NCI-H460 (cell line): ENCODE data around the gene UGGT2. TPM values are rescaled to one million over a fixed set of nuclear protein-coding genes. Genes with fewer than 3 reads are reported as not detected.
"Not testable (repeated sequence)": the region's sequence is repeated elsewhere in the genome, so short reads cannot be mapped to it uniquely, and the experiment has no call there.

Experiments
- DNase-seq: peaks from one replicate; pipeline ENCODE4 v3.0.0-alpha.2; 2016; ENCODE audit warnings: low read depth; ENCODE audit errors: extremely low read depth
- polyA plus RNA-seq: library from polyadenylated mRNA; depleted of rRNA; stranded (reverse); fragments of >200 nt; gene quantifications from 2 replicates; pipeline ENCODE4 v1.2.3, GENCODE V29; 2014; cell fraction: nucleus; rRNA removed
- total RNA-seq: library from RNA; depleted of rRNA; stranded (reverse); fragments of >200 nt; shearing (Covaris generic); gene quantifications from 2 replicates; pipeline ENCODE4 v1.2.3, GENCODE V29; 2014; rRNA removed

The UGGT2 gene
- total RNA-seq: 42.0 and 44.4 TPM in 2 replicates
- 42.8 and 65.7 TPM in 2 replicates for polyA plus RNA-seq

GRCh38 chr13:96053003-96053703, at the start of gene UGGT2:
Gene UGGT2, minus strand, starts transcription at chr13:96053401. Its CDS starts 89 bp downstream, at chr13:96053312.
- DNase-seq: peak; percentile 88

GRCh38 chr13:96100457-96101220, 47.4 kb upstream of the UGGT2 start:
- no peak for DNase-seq

GRCh38 chr13:96093296-96094006, 40.2 kb upstream of the UGGT2 start:
- no peak for DNase-seq

GRCh38 chr13:96091164-96092117, 38.2 kb upstream of the UGGT2 start:
- DNase-seq: no peak

- DNase-seq: no peak
Observed at GRCh38 chr13:96090240-96091101, 37.3 kb upstream of the UGGT2 start.

- DNase-seq: no peak
Observed at GRCh38 chr13:96089749-96090239, 36.6 kb upstream of the UGGT2 start, which contains the start of gene HS6ST3. Gene HS6ST3, plus strand, starts transcription at chr13:96090107.

- no peak for DNase-seq
Observed at GRCh38 chr13:96089139-96089538, 35.9 kb upstream of the UGGT2 start.

- DNase-seq: no peak
Observed at GRCh38 chr13:96086736-96087135, 33.5 kb upstream of the UGGT2 start.

GRCh38 chr13:96082640-96083039, 29.4 kb upstream of the UGGT2 start:
- no peak for DNase-seq

- DNase-seq: no peak
Observed at GRCh38 chr13:96081888-96082287, 28.7 kb upstream of the UGGT2 start.

- no peak for DNase-seq
Observed at GRCh38 chr13:96080676-96081075, 27.5 kb upstream of the UGGT2 start.

GRCh38 chr13:96075953-96076543, 22.8 kb upstream of the UGGT2 start:
- DNase-seq: no peak

GRCh38 chr13:96072392-96072791, 19.2 kb upstream of the UGGT2 start:
- no peak for DNase-seq

- DNase-seq: no peak
Observed at GRCh38 chr13:96071504-96071903, 18.3 kb upstream of the UGGT2 start.

- DNase-seq: no peak
Observed at GRCh38 chr13:96068729-96069128, 15.5 kb upstream of the UGGT2 start.

GRCh38 chr13:96065849-96066248, 12.6 kb upstream of the UGGT2 start:
- no peak for DNase-seq

- peak; percentile 20 for DNase-seq
Observed at GRCh38 chr13:96052656-96053002, 572 bp downstream of the UGGT2 start.

GRCh38 chr13:96051946-96052345, 1.3 kb downstream of the UGGT2 start:
- DNase-seq: not testable (repeated sequence)

- not testable (repeated sequence) for DNase-seq
Observed at GRCh38 chr13:96051491-96051890, 1.7 kb downstream of the UGGT2 start.
